ENCODE measurements around the gene COL27A1. TPM values are rescaled to one million over a fixed set of nuclear protein-coding genes. Genes with fewer than 3 reads are reported as not detected.

The COL27A1 gene
- total RNA-seq = 1.9 and 5.5 TPM in 2 replicates

DNA sequence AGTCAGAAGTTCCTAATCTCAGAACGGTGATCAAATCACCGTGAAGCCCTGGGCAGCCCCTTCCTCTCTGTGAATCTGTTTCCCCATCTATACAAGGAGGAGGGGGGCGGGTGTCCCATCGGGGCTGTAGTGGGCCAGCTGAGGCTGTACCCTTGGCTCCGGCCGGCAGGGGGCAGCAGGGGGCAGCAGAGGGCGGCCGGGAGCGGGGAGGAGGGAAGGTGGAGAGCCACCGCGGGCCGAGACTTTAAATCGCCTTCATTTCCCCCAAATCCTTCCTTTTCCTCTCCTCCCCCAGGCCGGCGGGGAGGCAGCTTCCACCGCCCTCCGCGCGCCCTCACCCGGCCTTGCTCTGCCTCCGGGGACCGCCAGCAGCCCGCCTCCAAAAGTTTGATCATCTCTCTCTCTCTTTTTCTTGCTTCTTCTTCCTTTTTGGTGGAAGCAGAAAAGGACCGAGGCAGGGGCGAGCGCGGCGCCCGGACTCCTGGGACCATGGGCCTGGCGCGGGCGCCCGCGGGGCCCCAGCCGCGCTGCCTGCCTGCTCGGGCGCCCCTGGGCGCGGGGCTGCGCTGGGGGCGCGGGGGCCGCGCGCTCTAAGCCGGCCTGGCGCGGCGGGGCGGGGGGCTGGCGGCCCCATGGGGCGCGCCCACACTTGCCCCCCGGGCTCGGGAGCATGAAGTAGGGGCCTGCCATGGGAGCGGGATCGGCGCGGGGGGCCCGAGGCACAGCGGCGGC, at the start of gene COL27A1:
TSS of gene COL27A1 (plus strand) at position 275 of the 732 bp plus-strand sequence. CDS start at position 689, 414 bp downstream.

GRCh38 chr9:114322831-114323531, 167.6 kb downstream of the COL27A1 start, which contains the start of gene ORM1:
Gene ORM1, plus strand, starts transcription at chr9:114323098. Its CDS starts 36 bp downstream, at chr9:114323134.

DNA sequence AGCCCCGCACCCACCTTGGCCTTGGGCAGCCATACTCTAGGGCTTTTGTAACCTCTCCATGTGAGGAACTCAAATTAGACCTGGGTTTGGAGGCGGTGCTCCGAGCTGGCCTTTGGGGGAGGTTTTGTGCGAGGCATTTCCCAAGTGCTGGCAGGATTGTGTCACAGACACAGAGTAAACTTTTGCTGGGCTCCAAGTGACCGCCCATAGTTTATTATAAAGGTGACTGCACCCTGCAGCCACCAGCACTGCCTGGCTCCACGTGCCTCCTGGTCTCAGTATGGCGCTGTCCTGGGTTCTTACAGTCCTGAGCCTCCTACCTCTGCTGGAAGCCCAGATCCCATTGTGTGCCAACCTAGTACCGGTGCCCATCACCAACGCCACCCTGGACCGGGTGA, 174.3 kb downstream of the COL27A1 start, which contains the start of gene ORM2:
TSS of gene ORM2 (plus strand) at position 245 of the 398 bp plus-strand sequence. CDS start at position 281, 36 bp downstream.

Other genes starting within 250 kb of the COL27A1 start
- 0.24 TPM in 1 of 2 replicates, not detected in the other for gene AMBP, start 77.2 kb upstream of the COL27A1 start, total RNA-seq
- 2.4 TPM in 1 of 2 replicates, not detected in the other for gene KIF12, start 56.2 kb upstream of the COL27A1 start, total RNA-seq
- gene ORM1, start 167.6 kb downstream of the COL27A1 start, total RNA-seq = not detected in 2 replicates
- not detected in 2 replicates for gene ORM2, start 174.3 kb downstream of the COL27A1 start, total RNA-seq
- 2.3 and 4.1 TPM in 2 replicates for gene AKNA, start 232.4 kb downstream of the COL27A1 start, total RNA-seq

All from tracheal epithelial cell (primary cell).